ENCODE data around the gene HMGN4. TPM values are rescaled to one million over a fixed set of nuclear protein-coding genes. Genes with fewer than 3 reads are reported as not detected.

HMGN4 gene
- polyA plus RNA-seq, 1 of the 3 experiments (the other 2 are of a cell fraction), result 76.3 TPM

- peak overlapping the region; percentile 11; the same call in 1 of the 2 replicates for H2AFZ ChIP-seq (ENCODE audit: low read depth)
- H3K79me2 ChIP-seq (ENCODE audit: insufficient read depth), result no peaks in the 10 kb centered on the region
- no peaks in the 10 kb centered on the region for H4K20me1 ChIP-seq (ENCODE audit: insufficient read depth)
- TF ChIP-seq MEF2A (IDR thresholded peaks at IDR 0.05; ENCODE audit: borderline replicate concordance, low read depth) (no peak), POLR2AphosphoS5 (IDR thresholded peaks at IDR 0.05; ENCODE audit: low read depth, low read length) (no peak), REST (IDR thresholded peaks at IDR 0.05; ENCODE audit: low read depth, low read length) (no peak), CHD2 (IDR thresholded peaks at IDR 0.05; ENCODE audit: low read length, partially characterized antibody) (no peak), RXRA (IDR thresholded peaks at IDR 0.05; ENCODE audit: borderline replicate concordance, low read depth) (no peak), NFIC (IDR thresholded peaks at IDR 0.05; ENCODE audit: borderline replicate concordance) (no peak), CTCF (IDR thresholded peaks at IDR 0.05) (no peak), RCOR1 (IDR thresholded peaks at IDR 0.05; ENCODE audit: low read length) (no peak), TCF12 (IDR thresholded peaks at IDR 0.05) (no peak), FOSL2 (IDR thresholded peaks at IDR 0.05; ENCODE audit: borderline replicate concordance, low read depth) (no peak)
- H3K36me3 ChIP-seq (replicated peaks in 1 of 2; ENCODE audit: control insufficient read depth in 1 of 2, insufficient read depth in 2 of 2, low read length in 1 of 2), result no peaks in the 10 kb centered on the region
- no peaks in the 10 kb centered on the region for H3K27me3 ChIP-seq (ENCODE audit: insufficient read depth)
- H3K9me3 ChIP-seq, result peaks cover 4% of the 10 kb centered on the region; the same call in 1 of the 2 replicates
- H3F3A ChIP-seq (replicated peaks; ENCODE audit: insufficient read depth), result peaks cover 17% of the 10 kb centered on the region
- peak overlapping the region; percentile 55 to 56; a peak in 3 of 4 replicates for H3K4me3 ChIP-seq (ENCODE audit: low read depth in 2 of 2, low read length in 1 of 2)
- H3K9ac ChIP-seq, result no peak overlapping the region
- peak overlapping the region; percentile 62; the same call in 1 of the 2 replicates for H3K4me2 ChIP-seq
- H3K4me1 ChIP-seq (ENCODE audit: control insufficient read depth in 1 of 2, insufficient read depth in 2 of 2, low read depth in 1 of 2, low read length in 1 of 2), result no peaks in the 10 kb centered on the region; a peak in 1 of 4 replicates
- POLR2A ChIA-PET, result interaction anchor here (1.4 kb wide), 1 partner anchor 19 kb away, joined by 5 read pairs; no protein-coding TSS in a partner anchor
- CTCF ChIA-PET, result interaction anchor here (1.0 to 12.1 kb wide), 4 partner anchors 10 to 255 kb away, joined by 3 to 183 read pairs (median 8); partner anchors contain the start of gene ABT1
- no peak for DNase-seq
- H3K9me2 ChIP-seq, result no peaks in the 10 kb centered on the region
- 51% methylated on average over 7 of the region's 7 CpGs for whole genome bisulfite sequencing (ENCODE audit: low lambda C conversion rate)
- no peak overlapping the region for H3K27ac ChIP-seq (ENCODE audit: low read depth in 2 of 2, low read length in 1 of 2)
These were observed 38.3 kb downstream of the HMGN4 start for GRCh38 chr6:26576407-26576843.

Data from SK-N-SH (cell line).